H9 (cell line): Measurements from ENCODE around the gene MON2. TPM values are rescaled to one million over a fixed set of nuclear protein-coding genes. Genes with fewer than 3 reads are reported as not detected.

Source experiments
- DNase-seq: peaks from one replicate; pipeline ENCODE4 v3.0.0-alpha.2; 2017
- H2AFZ ChIP-seq: one replicate; pipeline ENCODE4 v1.6.1; 2013; ENCODE audit warnings: mild to moderate bottlenecking, low read length, control low read depth, moderate library complexity
- H2AK5ac ChIP-seq: 2 replicates; pipeline ENCODE4 v1.6.1; 2013; ENCODE audit warnings: low read length, control low read depth, mixed read lengths; ENCODE audit not compliant: insufficient read length
- H2BK120ac ChIP-seq: one replicate; pipeline ENCODE4 v1.6.1; 2013; ENCODE audit warnings: low read depth, mild to moderate bottlenecking, low read length, control low read depth, inconsistent platforms; ENCODE audit not compliant: poor library complexity, severe bottlenecking
- H2BK12ac ChIP-seq: 2 replicates; pipeline ENCODE4 v1.6.1; 2013; ENCODE audit warnings: low read length, control low read depth, mixed read lengths, low read depth; ENCODE audit not compliant: insufficient read length
- H2BK15ac ChIP-seq: 2 replicates; pipeline ENCODE4 v1.6.1; 2013; ENCODE audit warnings: low read depth, low read length, control low read depth
- H2BK20ac ChIP-seq: one replicate; pipeline ENCODE4 v1.6.1; 2013; ENCODE audit warnings: low read depth, mild to moderate bottlenecking, low read length, control low read depth, inconsistent platforms; ENCODE audit not compliant: poor library complexity, severe bottlenecking
- H2BK5ac ChIP-seq: 2 replicates; pipeline ENCODE4 v1.6.1; 2013; ENCODE audit warnings: low read length, control low read depth, mixed read lengths; ENCODE audit not compliant: insufficient read length
- H3K14ac ChIP-seq: 2 replicates; pipeline ENCODE4 v1.6.1; 2013; ENCODE audit warnings: low read length, control low read depth; ENCODE audit not compliant: insufficient read depth
- H3K18ac ChIP-seq: 2 replicates; pipeline ENCODE4 v1.6.1; 2013; ENCODE audit warnings: low read depth, mild to moderate bottlenecking, mixed read lengths, low read length, control low read depth; ENCODE audit not compliant: insufficient read length
- H3K23ac ChIP-seq: 2 replicates; pipeline ENCODE4 v1.6.1; 2013; ENCODE audit warnings: low read length, control low read depth, mixed read lengths, low read depth; ENCODE audit not compliant: insufficient read length
- H3K23me2 ChIP-seq: 2 replicates; pipeline ENCODE4 v1.6.1; 2013; ENCODE audit warnings: low read depth, mild to moderate bottlenecking, mixed read lengths, low read length, control low read depth; ENCODE audit not compliant: insufficient read length, poor library complexity, severe bottlenecking
- H3K27ac ChIP-seq: 2 replicates; pipeline ENCODE4 v1.5.1; 2013; ENCODE audit warnings: low read length, control low read depth, mixed read lengths, low read depth; ENCODE audit not compliant: insufficient read length
- H3K27me3 ChIP-seq: 2 replicates; pipeline ENCODE4 v1.6.1; 2013; ENCODE audit warnings: low read length, control low read depth, inconsistent platforms; ENCODE audit not compliant: insufficient read depth
- H3K4ac ChIP-seq: 2 replicates; pipeline ENCODE4 v1.6.1; 2013; ENCODE audit warnings: low read depth, mild to moderate bottlenecking, control low read depth, inconsistent platforms, low read length, moderate library complexity
- H3K4me1 ChIP-seq: 2 replicates; pipeline ENCODE4 v1.6.1; 2013; ENCODE audit warnings: low read length, control low read depth, inconsistent platforms; ENCODE audit not compliant: insufficient read depth
- H3K4me2 ChIP-seq: 2 replicates; pipeline ENCODE4 v1.6.1; 2013; ENCODE audit warnings: low read length, control low read depth, mixed read lengths; ENCODE audit not compliant: insufficient read length, insufficient read depth
- H3K56ac ChIP-seq: 2 replicates; pipeline ENCODE4 v1.6.1; 2013; ENCODE audit warnings: low read depth, mild to moderate bottlenecking, mixed read lengths, low read length, control low read depth; ENCODE audit not compliant: insufficient read length
- H3K79me1 ChIP-seq: 2 replicates; pipeline ENCODE4 v1.6.1; 2013; ENCODE audit warnings: low read depth, mild to moderate bottlenecking, moderate library complexity, low read length, control low read depth, inconsistent platforms; ENCODE audit not compliant: insufficient read depth, poor library complexity, severe bottlenecking
- H3K79me2 ChIP-seq: 2 replicates; pipeline ENCODE4 v1.6.1; 2013; ENCODE audit warnings: low read length, control low read depth, inconsistent platforms; ENCODE audit not compliant: insufficient read depth
- H3K9ac ChIP-seq: 2 replicates; pipeline ENCODE4 v1.6.1; 2013; ENCODE audit warnings: low read length, control low read depth, mixed read lengths; ENCODE audit not compliant: insufficient read length; ENCODE audit errors: extremely low read depth
- H3K9me3 ChIP-seq: one replicate; pipeline ENCODE4 v1.6.1; 2013; ENCODE audit warnings: low read depth, low read length, inconsistent platforms; ENCODE audit not compliant: control insufficient read depth
- H3T11ph ChIP-seq: one replicate; pipeline ENCODE4 v1.6.1; 2013; ENCODE audit warnings: mild to moderate bottlenecking, low read length, control low read depth, inconsistent platforms
- H4K20me1 ChIP-seq: one replicate; pipeline ENCODE4 v1.6.1; 2013; ENCODE audit not compliant: control insufficient read depth, insufficient read length, insufficient read depth
- H4K5ac ChIP-seq: 2 replicates; pipeline ENCODE4 v1.6.1; 2013; ENCODE audit warnings: low read depth, mild to moderate bottlenecking, mixed read lengths, low read length, control low read depth; ENCODE audit not compliant: insufficient read length
- H4K8ac ChIP-seq: replicated peaks from 2 replicates; pipeline ENCODE4 v1.6.1; 2013; ENCODE audit warnings: low read length, control low read depth, mixed read lengths, low read depth; ENCODE audit not compliant: insufficient read length
- H4K91ac ChIP-seq: 2 replicates; pipeline ENCODE4 v1.6.1; 2013; ENCODE audit warnings: low read depth, mild to moderate bottlenecking, moderate library complexity, mixed read lengths, low read length, control low read depth; ENCODE audit not compliant: insufficient read length
- H3K27ac Mint-ChIP-seq, 3 experiments: 2 replicates in 2 of 3; 3 replicates in 1 of 3; pipeline ENCODE4 v1.8.0; 2020 to 2021; ENCODE audit warnings: mixed read lengths in 3 of 3, mild to moderate bottlenecking in 1 of 3, moderate library complexity in 1 of 3
- H3K27me3 Mint-ChIP-seq: 2 replicates; pipeline ENCODE4 v1.8.0; 2021; ENCODE audit warnings: low read depth, mild to moderate bottlenecking, moderate library complexity, mixed read lengths
- H3K36me3 Mint-ChIP-seq, 3 experiments: 2 replicates in 2 of 3; 3 replicates in 1 of 3; pipeline ENCODE4 v1.8.0; 2020 to 2021; ENCODE audit warnings: low read depth in 3 of 3, mixed read lengths in 3 of 3; ENCODE audit not compliant: insufficient read depth in 1 of 3
- H3K4me1 Mint-ChIP-seq, 2 experiments: 2 replicates each; pipeline ENCODE4 v1.8.0; 2020; ENCODE audit warnings: mixed read lengths in 2 of 2
- H3K4me3 Mint-ChIP-seq, 2 experiments: 2 replicates in 1 of 2; 3 replicates in 1 of 2; pipeline ENCODE4 v1.8.0; 2020 to 2021; ENCODE audit warnings: mild to moderate bottlenecking in 2 of 2, mixed read lengths in 2 of 2, moderate library complexity in 1 of 2
- H3K9me3 Mint-ChIP-seq, 2 experiments: 2 replicates in 1 of 2; 3 replicates in 1 of 2; pipeline ENCODE4 v1.8.0; 2020; ENCODE audit warnings: mild to moderate bottlenecking in 2 of 2, mixed read lengths in 2 of 2, moderate library complexity in 1 of 2
- CTCF ChIP-seq: fragments of 200-600 bp; sonication (generic); conservative IDR thresholded peaks from 3 replicates; pipeline ENCODE4 v1.8.0; 2021; ENCODE audit warnings: antibody characterized with exemption, mild to moderate bottlenecking
- WGBS: extraction: QIAGEN DNeasy Blood & Tissue Kit; methylation state at CpG from one replicate; pipeline ENCODE4 v1.1.7; 2013; ENCODE audit warnings: missing lambda C conversion rate, low lambda C conversion rate, mixed read lengths; ENCODE audit not compliant: insufficient read length; ENCODE audit errors: extremely low coverage; 5-methylcytosine and 5-hydroxymethylcytosine counted together
- total RNA-seq: library from RNA; stranded (reverse); gene quantifications from 2 replicates; pipeline ENCODE4 v1.2.1, GENCODE V29; 2021

MON2 gene
- total RNA-seq, 1 experiment from 2014 or later = 21.9 TPM

DNA sequence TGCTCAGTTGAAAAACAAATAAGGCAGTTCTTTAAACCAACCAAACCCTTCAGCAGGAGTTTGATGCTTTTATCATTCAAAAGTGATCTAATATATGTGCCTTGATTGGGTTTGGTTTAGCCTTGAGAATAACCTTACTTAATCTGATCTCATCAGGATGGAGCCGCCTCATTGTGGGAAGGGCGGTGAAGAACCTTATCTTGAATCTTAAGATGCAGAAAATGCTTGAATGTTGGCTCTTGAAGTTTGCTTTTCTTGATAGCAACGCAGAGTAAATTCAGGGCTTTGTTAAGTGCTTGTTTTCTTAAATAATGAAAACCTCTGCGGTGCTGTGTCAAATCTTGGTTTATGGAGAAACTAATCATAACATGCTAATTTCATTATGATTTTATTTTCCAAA lies 138.2 kb downstream of the MON2 start:
- no peak for TF ChIP-seq CTCF
- Histone ChIP-seq H2BK20ac (no peak overlapping the region), H4K20me1 (no peaks in the 10 kb centered on the region), H4K5ac (no peak overlapping the region), H3K27ac (no peak overlapping the region), H3K56ac (no peak overlapping the region), H3K9me3 (no peaks in the 10 kb centered on the region), H3K4me2 (peak overlapping the region; percentile 92), H3K27me3 (no peaks in the 10 kb centered on the region), H2BK5ac (no peak overlapping the region), H3K23me2 (peaks cover 15% of the 10 kb centered on the region), H2BK120ac (no peak overlapping the region), H4K8ac (no peak overlapping the region), H2BK12ac (no peak overlapping the region), H3K14ac (no peak overlapping the region), H2AK5ac (no peak overlapping the region), H3K79me2 (peaks cover 17% of the 10 kb centered on the region; the same call in 1 of the 2 replicates), H3K4me1 (no peaks in the 10 kb centered on the region), H3T11ph (no peak overlapping the region), H3K18ac (no peak overlapping the region), H3K79me1 (no peaks in the 10 kb centered on the region), H3K4ac (no peak overlapping the region), H3K9ac (peak overlapping the region; percentile 63), H2BK15ac (no peak overlapping the region), H3K23ac (no peak overlapping the region), H2AFZ (no peak overlapping the region), H4K91ac (no peak overlapping the region)
- Mint-ChIP-seq H3K27ac (no peak overlapping the region), H3K36me3 (peaks cover 0 to 8% (median 0%) of the 10 kb centered on the region in 3 experiments; a peak in 3 of 7 replicates), H3K4me1 (peaks cover 35 to 38% of the 10 kb centered on the region in 2 experiments), H3K9me3 (no peaks in the 10 kb centered on the region), H3K27me3 (no peaks in the 10 kb centered on the region), H3K4me3 (peak overlapping the region; percentile 73 to 90)
- DNase-seq = no peak
- WGBS = no CpG with 5 or more reads among the region's 4 CpGs
